Measurements from ENCODE around the gene STK38L. TPM values are rescaled to one million over a fixed set of nuclear protein-coding genes. Genes with fewer than 3 reads are reported as not detected.

STK38L gene
- polyA plus RNA-seq, 1 donor (not counting 4 experiments of a cell fraction or from before 2014, with no cell fraction given) = 25.4 TPM

- DNase-seq (ENCODE audit: low read depth, low spot score) (no peak), FAIRE-seq (no peak)
- no peaks in the 10 kb centered on the region for H3K9me1 ChIP-seq (ENCODE audit: control insufficient read depth, extremely low read depth, insufficient read depth, low read length)
- no peak overlapping the region for H2AFZ ChIP-seq (ENCODE audit: control insufficient read depth, low read length)
- no peaks in the 10 kb centered on the region for H4K20me1 ChIP-seq (ENCODE audit: control insufficient read depth, extremely low read depth, insufficient read depth, low read length)
- H3K9ac ChIP-seq (ENCODE audit: control insufficient read depth, extremely low read depth, insufficient read depth, low read length) = no peak overlapping the region
- no peak overlapping the region for H3K4me3 ChIP-seq (ENCODE audit: control insufficient read depth in 2 of 3, extremely low read depth in 1 of 3, insufficient read depth in 2 of 3, low read depth in 1 of 3, low read length in 3 of 3)
- TF ChIP-seq EZH2 (IDR thresholded peaks at IDR 0.05; ENCODE audit: low read length) (no peak), CTCF (optimal IDR thresholded peaks at IDR 0.05 in 1 of 3, IDR thresholded peaks at IDR 0.05 in 1 of 3, conservative IDR thresholded peaks at IDR 0.05 in 1 of 3; ENCODE audit: extremely low read depth in 1 of 3, insufficient read depth in 2 of 3, low read length in 3 of 3) (no peak)
- no peaks in the 10 kb centered on the region for H3K9me3 ChIP-seq (ENCODE audit: control insufficient read depth, low read depth, low read length)
- no peaks in the 10 kb centered on the region for H3K79me2 ChIP-seq (ENCODE audit: control insufficient read depth, insufficient read depth, low read length)
- no peak overlapping the region for H3K27ac ChIP-seq (ENCODE audit: control insufficient read depth, insufficient read depth, low read length)
- dilution Hi-C loops (cut with MboI; ENCODE audit: extremely low pct_ligation_motif_present, low sequenced_read_pairs) = no loop called here
- H3K27me3 ChIP-seq (ENCODE audit: control insufficient read depth, extremely low read depth, insufficient read depth, low read length) = no peaks in the 10 kb centered on the region
- H3K36me3 ChIP-seq (ENCODE audit: control insufficient read depth in 2 of 2, extremely low read depth in 1 of 2, insufficient read depth in 2 of 2, low read length in 2 of 2) = no peaks in the 10 kb centered on the region
- no peaks in the 10 kb centered on the region for H3K4me1 ChIP-seq (ENCODE audit: control insufficient read depth, extremely low read depth, insufficient read depth, low read length)
- H3K4me2 ChIP-seq (ENCODE audit: control insufficient read depth, extremely low read depth, insufficient read depth, low read depth, low read length) = no peak overlapping the region
Measured at GRCh38 chr12:27213830-27214787, 30.0 kb upstream of the STK38L start.

GRCh38 chr12:27217590-27217989 lies 26.5 kb upstream of the STK38L start:
- H4K20me1 ChIP-seq (ENCODE audit: control insufficient read depth, extremely low read depth, insufficient read depth, low read length) = no peaks in the 10 kb centered on the region
- no peak overlapping the region for H3K27ac ChIP-seq (ENCODE audit: control insufficient read depth, insufficient read depth, low read length)
- dilution Hi-C loops (cut with MboI; ENCODE audit: extremely low pct_ligation_motif_present, low sequenced_read_pairs) = no loop called here
- no peak overlapping the region for H3K4me3 ChIP-seq (ENCODE audit: control insufficient read depth in 2 of 3, extremely low read depth in 1 of 3, insufficient read depth in 2 of 3, low read depth in 1 of 3, low read length in 3 of 3)
- H3K4me2 ChIP-seq (ENCODE audit: control insufficient read depth, extremely low read depth, insufficient read depth, low read depth, low read length) = no peak overlapping the region
- no peaks in the 10 kb centered on the region for H3K4me1 ChIP-seq (ENCODE audit: control insufficient read depth, extremely low read depth, insufficient read depth, low read length)
- DNase-seq (ENCODE audit: low read depth, low spot score) (no peak), FAIRE-seq (no peak)
- H3K9ac ChIP-seq (ENCODE audit: control insufficient read depth, extremely low read depth, insufficient read depth, low read length) = no peak overlapping the region
- no peaks in the 10 kb centered on the region for H3K36me3 ChIP-seq (ENCODE audit: control insufficient read depth in 2 of 2, extremely low read depth in 1 of 2, insufficient read depth in 2 of 2, low read length in 2 of 2)
- H3K27me3 ChIP-seq (ENCODE audit: control insufficient read depth, extremely low read depth, insufficient read depth, low read length) = no peaks in the 10 kb centered on the region
- H3K79me2 ChIP-seq (ENCODE audit: control insufficient read depth, insufficient read depth, low read length) = no peaks in the 10 kb centered on the region
- H3K9me3 ChIP-seq (ENCODE audit: control insufficient read depth, low read depth, low read length) = no peaks in the 10 kb centered on the region
- H3K9me1 ChIP-seq (ENCODE audit: control insufficient read depth, extremely low read depth, insufficient read depth, low read length) = no peaks in the 10 kb centered on the region
- TF ChIP-seq CTCF (optimal IDR thresholded peaks at IDR 0.05 in 1 of 3, IDR thresholded peaks at IDR 0.05 in 1 of 3, conservative IDR thresholded peaks at IDR 0.05 in 1 of 3; ENCODE audit: extremely low read depth in 1 of 3, insufficient read depth in 2 of 3, low read length in 3 of 3) = no peak
- no peak for TF ChIP-seq EZH2 (IDR thresholded peaks at IDR 0.05; ENCODE audit: low read length)
- no peak overlapping the region for H2AFZ ChIP-seq (ENCODE audit: control insufficient read depth, low read length)
